ENCODE data around the gene GRIA1.

GRIA1 gene

GRCh38 chr5:153551537-153552079, 61.1 kb downstream of the GRIA1 start:
- no peak for DNase-seq

GRCh38 chr5:153552886-153553285, 62.4 kb downstream of the GRIA1 start:
- DNase-seq: no peak

- DNase-seq: no peak
Observed at GRCh38 chr5:153555420-153556114, 65.1 kb downstream of the GRIA1 start.

GRCh38 chr5:153558957-153559356, 68.5 kb downstream of the GRIA1 start:
- no peak for DNase-seq

GRCh38 chr5:153559926-153560325, 69.5 kb downstream of the GRIA1 start:
- no peak for DNase-seq

- DNase-seq: no peak
Observed at GRCh38 chr5:153562189-153562588, 71.7 kb downstream of the GRIA1 start.

GRCh38 chr5:153565822-153566221, 75.4 kb downstream of the GRIA1 start:
- no peak for DNase-seq

- no peak for DNase-seq
Observed at GRCh38 chr5:153569036-153569435, 78.6 kb downstream of the GRIA1 start.

GRCh38 chr5:153571162-153571561, 80.7 kb downstream of the GRIA1 start:
- DNase-seq: no peak

- DNase-seq: no peak
Observed at GRCh38 chr5:153572411-153573145, 82.1 kb downstream of the GRIA1 start.

- no peak for DNase-seq
Observed at GRCh38 chr5:153573326-153574033, 83.0 kb downstream of the GRIA1 start.

GRCh38 chr5:153584126-153584959, 93.9 kb downstream of the GRIA1 start:
- DNase-seq: no peak

GRCh38 chr5:153584960-153585359, 94.5 kb downstream of the GRIA1 start:
- no peak for DNase-seq

GRCh38 chr5:153585622-153586277, 95.3 kb downstream of the GRIA1 start:
- DNase-seq: no peak

- no peak for DNase-seq
Observed at GRCh38 chr5:153592081-153592480, 101.6 kb downstream of the GRIA1 start.

GRCh38 chr5:153594785-153595184, 104.3 kb downstream of the GRIA1 start:
- no peak for DNase-seq

- no peak for DNase-seq
Observed at GRCh38 chr5:153598099-153598498, 107.6 kb downstream of the GRIA1 start.

GRCh38 chr5:153601377-153601776, 110.9 kb downstream of the GRIA1 start:
- no peak for DNase-seq

GRCh38 chr5:153605386-153605785, 114.9 kb downstream of the GRIA1 start:
- no peak for DNase-seq

- no peak for DNase-seq
Observed at GRCh38 chr5:153610009-153610408, 119.5 kb downstream of the GRIA1 start.

- no peak for DNase-seq
Observed at GRCh38 chr5:153610811-153611210, 120.3 kb downstream of the GRIA1 start.

- DNase-seq: no peak
Observed at GRCh38 chr5:153613144-153613543, 122.7 kb downstream of the GRIA1 start.

All from right kidney (tissue), 1 donor.